HEK293T (cell line): ENCODE measurements around the gene CAPZB.

Experiments used
- ELF4 ChIP-seq: fragments of 450-650 bp; IDR thresholded peaks from 2 replicates; pipeline ENCODE4 v1.6.1; 2017; ENCODE audit warnings: antibody characterized with exemption
- FOXA1 ChIP-seq: fragments of 450-650 bp; IDR thresholded peaks from 2 replicates; pipeline ENCODE4 v1.6.1; 2016; ENCODE audit warnings: mild to moderate bottlenecking
- FOXM1 ChIP-seq: fragments of 450-650 bp; IDR thresholded peaks from 2 replicates; pipeline ENCODE4 v1.6.1; 2017; ENCODE audit warnings: mild to moderate bottlenecking, borderline replicate concordance
- HDGF ChIP-seq: fragments of 450-650 bp; IDR thresholded peaks from 2 replicates; pipeline ENCODE4 v1.6.1; 2017; ENCODE audit warnings: antibody characterized with exemption, borderline replicate concordance
- L3MBTL2 ChIP-seq: fragments of 450-650 bp; conservative IDR thresholded peaks from 2 replicates; pipeline ENCODE4 v1.6.1; 2016; ENCODE audit warnings: mild to moderate bottlenecking
- LEF1 ChIP-seq: fragments of 450-650 bp; IDR thresholded peaks from 2 replicates; pipeline ENCODE4 v1.6.1; 2017; ENCODE audit warnings: mild to moderate bottlenecking, borderline replicate concordance
- NFRKB ChIP-seq: fragments of 450-650 bp; IDR thresholded peaks from 2 replicates; pipeline ENCODE4 v1.6.1; 2016; ENCODE audit warnings: mild to moderate bottlenecking, moderate library complexity
- SP1 ChIP-seq: fragments of 450-650 bp; IDR thresholded peaks from 2 replicates; pipeline ENCODE4 v1.6.1; 2017
- SUZ12 ChIP-seq: fragments of 450-650 bp; IDR thresholded peaks from 2 replicates; pipeline ENCODE4 v1.6.1; 2016; ENCODE audit warnings: mild to moderate bottlenecking
- TARDBP ChIP-seq: fragments of 450-650 bp; IDR thresholded peaks from 2 replicates; pipeline ENCODE4 v1.6.1; 2016
- ZNF384 ChIP-seq: fragments of 450-650 bp; IDR thresholded peaks from 2 replicates; pipeline ENCODE4 v1.6.1; 2016
- TF ChIP-seq, protein P1 (sequence below): fragments of 450-650 bp; IDR thresholded peaks from 2 replicates; pipeline ENCODE4 v1.6.1; 2016

DNA sequence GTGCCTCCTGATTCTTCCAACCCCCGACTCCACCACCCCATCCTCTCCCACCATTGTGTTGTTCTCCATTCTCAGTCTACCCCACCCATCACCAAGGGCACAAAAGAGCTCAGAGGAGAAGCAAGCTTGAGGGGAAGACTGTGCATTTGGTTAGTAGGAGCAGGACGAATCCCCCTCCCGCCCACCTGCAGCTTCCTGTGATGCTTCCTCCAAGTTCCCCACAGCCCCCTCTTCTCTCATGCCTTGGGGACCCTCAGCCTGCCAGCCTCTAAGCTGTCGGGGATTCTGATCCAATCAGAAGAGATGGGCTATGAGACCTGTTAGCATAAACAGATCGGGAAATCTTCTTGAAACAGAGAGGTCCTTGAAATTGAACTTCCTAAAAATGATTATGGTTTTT is 22.2 kb upstream of the CAPZB start:
- TF ChIP-seq FOXM1 = no peak
- TF ChIP-seq ELF4 = no peak
- no peak for TF ChIP-seq FOXA1
- TF ChIP-seq SUZ12 = no peak
- TF ChIP-seq NFRKB = no peak
- TF ChIP-seq LEF1 = no peak
- TF ChIP-seq ZNF384 = no peak
- TF ChIP-seq L3MBTL2 = no peak
- TF ChIP-seq TARDBP = no peak
- TF ChIP-seq HDGF = no peak
- TF ChIP-seq SP1 = no peak
- TF ChIP-seq, protein P1, sequence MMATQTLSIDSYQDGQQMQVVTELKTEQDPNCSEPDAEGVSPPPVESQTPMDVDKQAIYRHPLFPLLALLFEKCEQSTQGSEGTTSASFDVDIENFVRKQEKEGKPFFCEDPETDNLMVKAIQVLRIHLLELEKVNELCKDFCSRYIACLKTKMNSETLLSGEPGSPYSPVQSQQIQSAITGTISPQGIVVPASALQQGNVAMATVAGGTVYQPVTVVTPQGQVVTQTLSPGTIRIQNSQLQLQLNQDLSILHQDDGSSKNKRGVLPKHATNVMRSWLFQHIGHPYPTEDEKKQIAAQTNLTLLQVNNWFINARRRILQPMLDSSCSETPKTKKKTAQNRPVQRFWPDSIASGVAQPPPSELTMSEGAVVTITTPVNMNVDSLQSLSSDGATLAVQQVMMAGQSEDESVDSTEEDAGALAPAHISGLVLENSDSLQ = no peak
